ENCODE measurements around the gene JADE1. TPM values are rescaled to one million over a fixed set of nuclear protein-coding genes. Genes with fewer than 3 reads are reported as not detected.

The JADE1 gene
- polyA plus RNA-seq, 1 donor (not counting 4 experiments of a cell fraction or from before 2014, with no cell fraction given), result 2.8 TPM

DNA sequence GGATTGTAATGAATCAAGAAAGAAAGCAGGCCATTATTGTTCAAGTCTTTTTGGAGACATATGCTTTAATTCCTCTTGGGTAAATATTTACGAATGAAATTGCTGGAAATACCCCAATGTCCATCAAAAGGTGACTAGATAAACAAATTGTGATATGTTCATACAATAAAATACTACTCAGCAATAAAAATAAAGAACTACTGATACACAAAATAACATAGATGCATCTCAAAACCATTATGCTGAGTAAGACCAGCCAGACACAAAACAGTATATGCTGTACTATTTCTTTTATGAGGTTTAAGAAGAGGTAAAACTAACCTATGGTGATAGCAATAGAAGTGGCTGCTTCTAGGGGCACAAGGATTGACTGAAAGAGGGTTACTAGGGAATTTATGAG lies 28.8 kb upstream of the JADE1 start:
- no peak overlapping the region for H3K4me2 ChIP-seq (ENCODE audit: control insufficient read depth, extremely low read depth, insufficient read depth, low read depth, low read length)
- no peak for DNase-seq (ENCODE audit: low read depth, low spot score)
- no peaks in the 10 kb centered on the region for H3K36me3 ChIP-seq (ENCODE audit: control insufficient read depth in 2 of 2, extremely low read depth in 1 of 2, insufficient read depth in 2 of 2, low read length in 2 of 2)
- no peaks in the 10 kb centered on the region for H3K9me1 ChIP-seq (ENCODE audit: control insufficient read depth, extremely low read depth, insufficient read depth, low read length)
- no peaks in the 10 kb centered on the region for H3K27me3 ChIP-seq (ENCODE audit: control insufficient read depth, extremely low read depth, insufficient read depth, low read length)
- dilution Hi-C loops (cut with MboI; ENCODE audit: extremely low pct_ligation_motif_present, low sequenced_read_pairs), result no loop called here
- no peak overlapping the region for H3K4me3 ChIP-seq (ENCODE audit: control insufficient read depth in 2 of 3, extremely low read depth in 1 of 3, insufficient read depth in 2 of 3, low read depth in 1 of 3, low read length in 3 of 3)
- no peak overlapping the region for H3K27ac ChIP-seq (ENCODE audit: control insufficient read depth, insufficient read depth, low read length)
- H3K4me1 ChIP-seq (ENCODE audit: control insufficient read depth, extremely low read depth, insufficient read depth, low read length), result no peaks in the 10 kb centered on the region
- no peak overlapping the region for H3K9ac ChIP-seq (ENCODE audit: control insufficient read depth, extremely low read depth, insufficient read depth, low read length)
- FAIRE-seq, result no peak
- H3K9me3 ChIP-seq (ENCODE audit: control insufficient read depth, low read depth, low read length), result no peaks in the 10 kb centered on the region
- no peak for TF ChIP-seq EZH2 (IDR thresholded peaks at IDR 0.05; ENCODE audit: low read length)
- TF ChIP-seq CTCF (optimal IDR thresholded peaks at IDR 0.05 in 1 of 3, IDR thresholded peaks at IDR 0.05 in 1 of 3, conservative IDR thresholded peaks at IDR 0.05 in 1 of 3; ENCODE audit: extremely low read depth in 1 of 3, insufficient read depth in 2 of 3, low read length in 3 of 3), result no peak
- H3K79me2 ChIP-seq (ENCODE audit: control insufficient read depth, insufficient read depth, low read length), result no peaks in the 10 kb centered on the region
- H2AFZ ChIP-seq (ENCODE audit: control insufficient read depth, low read length), result no peak overlapping the region
- H4K20me1 ChIP-seq (ENCODE audit: control insufficient read depth, extremely low read depth, insufficient read depth, low read length), result no peaks in the 10 kb centered on the region

DNA sequence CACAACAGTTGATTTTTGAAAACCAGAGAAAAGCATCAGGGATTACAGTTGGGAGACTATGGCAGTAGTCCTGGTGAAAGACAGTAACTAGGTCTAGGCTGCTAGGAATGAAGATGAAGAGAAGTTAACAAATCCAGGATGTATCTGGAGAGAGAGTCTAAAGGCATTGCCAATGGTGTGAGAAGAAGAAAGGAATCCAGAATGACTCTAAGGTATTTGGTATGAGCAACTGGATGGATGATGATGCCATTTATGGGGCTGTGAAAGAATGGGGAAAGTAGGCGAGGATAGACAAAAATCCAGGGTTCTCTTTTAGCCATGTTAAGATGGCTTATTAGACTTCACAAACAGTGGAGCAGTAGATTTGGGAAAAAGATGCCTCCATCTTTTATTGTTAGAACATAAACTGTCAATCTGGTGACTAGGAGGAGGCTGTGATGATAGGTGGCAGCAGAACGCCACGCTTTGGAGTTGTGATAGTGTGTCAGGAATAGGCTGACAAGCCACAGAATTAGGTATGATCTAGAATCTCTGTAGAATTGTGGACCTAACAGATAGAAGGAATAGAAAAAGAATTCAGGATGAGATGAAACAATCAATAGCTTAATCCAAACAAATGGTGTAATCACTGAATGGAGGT lies 27.3 kb upstream of the JADE1 start:
- DNase-seq (ENCODE audit: low read depth, low spot score), result no peak
- Histone ChIP-seq H3K9me3 (ENCODE audit: control insufficient read depth, low read depth, low read length) (no peaks in the 10 kb centered on the region), H3K4me2 (ENCODE audit: control insufficient read depth, extremely low read depth, insufficient read depth, low read depth, low read length) (no peak overlapping the region)

More for the DNA sequence above, 27.3 kb upstream of the JADE1 start:
- Histone ChIP-seq H2AFZ (ENCODE audit: control insufficient read depth, low read length) (no peak overlapping the region), H4K20me1 (ENCODE audit: control insufficient read depth, extremely low read depth, insufficient read depth, low read length) (no peaks in the 10 kb centered on the region), H3K4me1 (ENCODE audit: control insufficient read depth, extremely low read depth, insufficient read depth, low read length) (no peaks in the 10 kb centered on the region), H3K9ac (ENCODE audit: control insufficient read depth, extremely low read depth, insufficient read depth, low read length) (no peak overlapping the region), H3K36me3 (ENCODE audit: control insufficient read depth in 2 of 2, extremely low read depth in 1 of 2, insufficient read depth in 2 of 2, low read length in 2 of 2) (no peaks in the 10 kb centered on the region), H3K79me2 (ENCODE audit: control insufficient read depth, insufficient read depth, low read length) (no peaks in the 10 kb centered on the region), H3K27me3 (ENCODE audit: control insufficient read depth, extremely low read depth, insufficient read depth, low read length) (no peaks in the 10 kb centered on the region), H3K27ac (ENCODE audit: control insufficient read depth, insufficient read depth, low read length) (no peak overlapping the region), H3K4me3 (ENCODE audit: control insufficient read depth in 2 of 3, extremely low read depth in 1 of 3, insufficient read depth in 2 of 3, low read depth in 1 of 3, low read length in 3 of 3) (no peak overlapping the region), H3K9me1 (ENCODE audit: control insufficient read depth, extremely low read depth, insufficient read depth, low read length) (no peaks in the 10 kb centered on the region)
- dilution Hi-C loops (cut with MboI; ENCODE audit: extremely low pct_ligation_motif_present, low sequenced_read_pairs), result no loop called here
- FAIRE-seq, result no peak
- TF ChIP-seq EZH2 (IDR thresholded peaks at IDR 0.05; ENCODE audit: low read length) (no peak), CTCF (optimal IDR thresholded peaks at IDR 0.05 in 1 of 3, IDR thresholded peaks at IDR 0.05 in 1 of 3, conservative IDR thresholded peaks at IDR 0.05 in 1 of 3; ENCODE audit: extremely low read depth in 1 of 3, insufficient read depth in 2 of 3, low read length in 3 of 3) (peak in 2 of 3 experiments; percentile 7 to 52)

All from keratinocyte (primary cell).